HFFc6 (cell line): ENCODE results near the gene MBOAT1. TPM values are rescaled to one million over a fixed set of nuclear protein-coding genes. Genes with fewer than 3 reads are reported as not detected.

Source experiments
- DNase-seq: peaks from one replicate; pipeline ENCODE4 v3.0.0-alpha.2; 2018
- H3K27ac Mint-ChIP-seq: 2 replicates; pipeline ENCODE4 v1.8.0; 2020; ENCODE audit warnings: mild to moderate bottlenecking, mixed read lengths
- H3K27me3 Mint-ChIP-seq: 2 replicates; pipeline ENCODE4 v1.8.0; 2021; ENCODE audit warnings: mild to moderate bottlenecking, moderate library complexity, mixed read lengths; ENCODE audit not compliant: insufficient read depth
- H3K36me3 Mint-ChIP-seq: 2 replicates; pipeline ENCODE4 v1.8.0; 2021; ENCODE audit warnings: low read depth, mixed read lengths
- H3K4me1 Mint-ChIP-seq: 2 replicates; pipeline ENCODE4 v1.8.0; 2020; ENCODE audit warnings: low read depth, mixed read lengths
- H3K4me3 Mint-ChIP-seq: 2 replicates; pipeline ENCODE4 v1.8.0; 2020; ENCODE audit warnings: mild to moderate bottlenecking, moderate library complexity, mixed read lengths
- H3K9me3 Mint-ChIP-seq: 2 replicates; pipeline ENCODE4 v1.8.0; 2020; ENCODE audit warnings: mild to moderate bottlenecking, mixed read lengths
- long read RNA-seq: library from polyadenylated mRNA; unstranded; transcript quantifications from one replicate; pipeline ENCODE4 v2.0.0, GENCODE V29; 2019
- total RNA-seq, 6 experiments: library from RNA; stranded (reverse); fragmentation: NEBNext Ultra II Directional; extraction: Animal tissue kit (Norgen Biotek cat#: 25700); gene quantifications; 2 replicates in 1 of 6; 3 replicates in 5 of 6; pipeline ENCODE4 v1.2.3, GENCODE V29; 2021
- TF ChIP-seq, protein P1 (sequence below): fragments of 200-600 bp; sonication (generic); IDR thresholded peaks from 2 replicates; pipeline ENCODE4 v1.5.0; 2021; ENCODE audit warnings: antibody characterized with exemption, mild to moderate bottlenecking

Gene MBOAT1, protein sequence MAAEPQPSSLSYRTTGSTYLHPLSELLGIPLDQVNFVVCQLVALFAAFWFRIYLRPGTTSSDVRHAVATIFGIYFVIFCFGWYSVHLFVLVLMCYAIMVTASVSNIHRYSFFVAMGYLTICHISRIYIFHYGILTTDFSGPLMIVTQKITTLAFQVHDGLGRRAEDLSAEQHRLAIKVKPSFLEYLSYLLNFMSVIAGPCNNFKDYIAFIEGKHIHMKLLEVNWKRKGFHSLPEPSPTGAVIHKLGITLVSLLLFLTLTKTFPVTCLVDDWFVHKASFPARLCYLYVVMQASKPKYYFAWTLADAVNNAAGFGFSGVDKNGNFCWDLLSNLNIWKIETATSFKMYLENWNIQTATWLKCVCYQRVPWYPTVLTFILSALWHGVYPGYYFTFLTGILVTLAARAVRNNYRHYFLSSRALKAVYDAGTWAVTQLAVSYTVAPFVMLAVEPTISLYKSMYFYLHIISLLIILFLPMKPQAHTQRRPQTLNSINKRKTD
- total RNA-seq: 1 to 10 TPM; 5.4 to 7.7 (median 6.1) TPM
- long read RNA-seq, partial matches to known transcripts: 1 of 2 reads
- long read RNA-seq, other reads (novel, unspliced or antisense): 1 of 2 reads

DNA sequence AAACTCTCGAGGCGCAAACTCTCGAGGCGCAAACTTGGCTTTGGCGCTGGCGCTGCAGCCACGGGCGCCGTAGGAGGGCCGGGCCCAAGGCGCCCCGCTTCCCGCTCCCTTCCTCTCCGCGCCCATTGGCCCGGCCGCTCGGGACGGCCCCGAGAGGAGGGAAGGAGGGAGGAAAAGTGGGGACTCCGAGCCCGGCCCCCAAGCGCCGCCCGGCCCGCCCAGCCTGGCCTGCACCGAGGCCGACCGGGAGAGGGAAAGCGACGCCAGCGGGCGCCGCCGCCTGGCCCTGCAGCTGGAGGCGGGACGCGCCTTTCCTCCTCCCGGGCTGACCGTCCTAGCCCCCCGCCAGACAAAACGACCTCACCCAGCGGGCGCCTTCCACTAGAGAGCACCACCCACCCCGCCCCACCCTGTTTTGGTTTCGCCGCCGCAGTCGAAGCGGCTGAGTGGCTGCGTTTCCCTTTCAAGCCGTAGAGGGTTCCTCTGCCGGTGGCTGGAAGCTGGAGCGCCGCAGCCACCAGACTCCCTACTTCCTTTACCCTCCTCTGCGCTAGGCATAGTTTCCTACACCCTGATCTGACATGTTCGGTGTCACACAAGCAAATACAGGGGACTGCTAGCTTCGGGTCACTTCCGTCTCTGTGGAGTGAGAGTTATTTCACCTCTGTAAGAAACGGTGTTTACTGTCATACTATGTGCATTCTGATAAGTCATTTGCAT, at the start of gene MBOAT1:
Gene MBOAT1, minus strand, starts transcription at position 78 of the 720 bp plus-strand sequence. CDS start 235 bp downstream, outside the sequence.
- Mint-ChIP-seq H3K9me3 (no peaks in the 10 kb centered on the region), H3K27ac (peak within 1 kb of the TSS; percentile 96)
- DNase-seq: peak; percentile 88

DNA sequence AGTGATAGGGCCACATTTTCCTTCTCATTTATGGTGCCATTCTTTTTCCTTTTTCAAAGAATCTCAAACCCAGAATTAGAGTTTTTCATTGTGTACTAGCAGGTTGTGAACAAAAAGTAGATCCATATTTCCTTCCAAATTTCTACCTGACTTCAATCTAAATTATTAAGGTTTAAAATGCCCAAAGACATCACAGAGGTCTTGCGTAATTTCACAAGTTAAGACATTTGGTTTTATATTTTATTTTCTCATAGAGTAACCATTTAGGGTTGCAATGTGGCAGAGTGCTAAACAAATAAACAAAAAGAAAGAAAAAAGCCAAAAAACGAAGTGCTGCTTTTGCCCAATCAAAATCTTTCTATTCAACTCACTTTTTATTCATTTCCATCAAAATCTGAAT, 49.4 kb upstream of the MBOAT1 start:
- Mint-ChIP-seq H3K4me3 (no peak overlapping the region), H3K27ac (no peak overlapping the region), H3K9me3 (0 out of 2 replicates have a peak, but pooled peaks cover 3% of the 10 kb centered on the region), H3K4me1 (0 out of 2 replicates have a peak, but pooled peaks cover under 1% of the 10 kb centered on the region), H3K36me3 (no peaks in the 10 kb centered on the region), H3K27me3 (no peaks in the 10 kb centered on the region; the same call in 1 of the 2 replicates)
- DNase-seq: no peak
- TF ChIP-seq, protein P1, sequence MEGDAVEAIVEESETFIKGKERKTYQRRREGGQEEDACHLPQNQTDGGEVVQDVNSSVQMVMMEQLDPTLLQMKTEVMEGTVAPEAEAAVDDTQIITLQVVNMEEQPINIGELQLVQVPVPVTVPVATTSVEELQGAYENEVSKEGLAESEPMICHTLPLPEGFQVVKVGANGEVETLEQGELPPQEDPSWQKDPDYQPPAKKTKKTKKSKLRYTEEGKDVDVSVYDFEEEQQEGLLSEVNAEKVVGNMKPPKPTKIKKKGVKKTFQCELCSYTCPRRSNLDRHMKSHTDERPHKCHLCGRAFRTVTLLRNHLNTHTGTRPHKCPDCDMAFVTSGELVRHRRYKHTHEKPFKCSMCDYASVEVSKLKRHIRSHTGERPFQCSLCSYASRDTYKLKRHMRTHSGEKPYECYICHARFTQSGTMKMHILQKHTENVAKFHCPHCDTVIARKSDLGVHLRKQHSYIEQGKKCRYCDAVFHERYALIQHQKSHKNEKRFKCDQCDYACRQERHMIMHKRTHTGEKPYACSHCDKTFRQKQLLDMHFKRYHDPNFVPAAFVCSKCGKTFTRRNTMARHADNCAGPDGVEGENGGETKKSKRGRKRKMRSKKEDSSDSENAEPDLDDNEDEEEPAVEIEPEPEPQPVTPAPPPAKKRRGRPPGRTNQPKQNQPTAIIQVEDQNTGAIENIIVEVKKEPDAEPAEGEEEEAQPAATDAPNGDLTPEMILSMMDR: no peak

More for the DNA sequence above, at the start of gene MBOAT1:
- Mint-ChIP-seq H3K4me1 (peaks cover 58% of the 10 kb centered on the region), H3K4me3 (peak within 1 kb of the TSS; percentile 96), H3K27me3 (no peaks in the 10 kb centered on the region), H3K36me3 (no peaks in the 10 kb centered on the region)
- TF ChIP-seq, protein P1: peak; percentile 43

DNA sequence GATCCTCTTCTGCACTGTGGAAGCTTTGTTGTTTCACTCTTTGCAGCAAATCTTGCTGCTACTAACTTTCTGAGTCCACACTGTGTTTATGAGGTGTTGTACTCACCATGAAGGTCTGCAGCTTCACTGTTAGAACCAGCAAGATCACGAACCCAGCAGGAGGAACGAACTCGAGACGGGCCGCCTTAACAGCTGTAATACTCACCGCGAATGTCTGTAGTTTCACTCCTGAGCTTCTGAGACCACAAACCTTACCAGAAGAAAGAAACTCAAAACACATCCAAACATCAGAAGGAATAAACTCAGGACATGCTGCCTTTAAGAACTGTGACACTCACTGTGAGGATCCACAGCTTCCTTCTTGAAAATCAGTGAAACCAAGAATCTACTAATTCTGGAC, 48.1 kb upstream of the MBOAT1 start:
- no peak overlapping the region for H3K4me3 Mint-ChIP-seq
- H3K36me3 Mint-ChIP-seq: no peaks in the 10 kb centered on the region
- H3K9me3 Mint-ChIP-seq: 0 out of 2 replicates have a peak, but pooled peaks cover 3% of the 10 kb centered on the region
- no peaks in the 10 kb centered on the region for H3K4me1 Mint-ChIP-seq
- H3K27me3 Mint-ChIP-seq: no peaks in the 10 kb centered on the region; the same call in 1 of the 2 replicates
- no peak overlapping the region for H3K27ac Mint-ChIP-seq
- DNase-seq: no peak
- TF ChIP-seq, protein P1: no peak

DNA sequence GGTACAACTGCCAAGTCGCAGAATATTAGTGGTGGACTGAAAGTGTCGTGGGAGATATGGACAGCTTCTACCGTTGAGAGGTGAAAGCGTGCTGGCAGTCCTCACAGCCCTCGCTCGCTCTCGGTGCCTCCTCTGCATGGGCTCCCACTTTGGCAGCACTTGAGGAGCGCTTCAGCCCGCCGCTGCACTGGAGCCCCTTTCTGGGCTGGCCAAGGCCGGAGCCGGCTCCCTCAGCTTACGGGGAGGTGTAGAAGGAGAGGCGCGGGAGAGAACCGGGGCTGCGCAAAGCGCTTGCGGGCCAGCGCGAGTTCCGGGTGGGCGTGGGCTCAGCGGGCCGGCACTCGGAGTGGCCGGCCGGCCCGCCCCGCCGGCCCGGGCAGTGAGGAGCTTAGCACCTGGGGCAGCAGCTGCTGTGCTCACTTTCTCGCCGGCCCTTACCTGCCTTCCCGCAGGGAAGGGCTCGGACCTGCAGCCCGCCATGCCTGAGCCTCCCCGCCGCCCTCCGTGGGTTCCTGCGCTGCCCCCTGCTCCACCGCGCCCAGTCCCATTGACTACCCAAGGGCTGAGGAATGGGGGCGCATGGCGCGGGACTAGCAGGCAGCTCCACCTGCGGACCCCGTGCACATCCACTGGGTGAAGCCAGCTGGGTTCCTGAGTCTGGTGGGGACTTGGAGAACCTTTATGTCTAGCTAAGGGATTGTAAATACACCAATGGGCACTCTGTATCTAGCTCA, 47.2 kb upstream of the MBOAT1 start:
- H3K4me3 Mint-ChIP-seq: no peak overlapping the region
- H3K27me3 Mint-ChIP-seq: no peaks in the 10 kb centered on the region; the same call in 1 of the 2 replicates

More for the DNA sequence above, 47.2 kb upstream of the MBOAT1 start:
- H3K4me1 Mint-ChIP-seq: no peaks in the 10 kb centered on the region
- TF ChIP-seq, protein P1: no peak
- H3K27ac Mint-ChIP-seq: no peak overlapping the region
- H3K36me3 Mint-ChIP-seq: no peaks in the 10 kb centered on the region
- 0 out of 2 replicates have a peak, but pooled peaks cover 3% of the 10 kb centered on the region for H3K9me3 Mint-ChIP-seq
- no peak for DNase-seq
